Loucy (cell line): ENCODE data around the gene MT1B.

Experiments
- H2AFZ ChIP-seq: fragments of 200-600 bp; sonication (generic); 2 replicates; pipeline ENCODE4 v1.6.0; 2016; ENCODE audit warnings: antibody characterized with exemption, mild to moderate bottlenecking, low read length, moderate library complexity
- H3F3A ChIP-seq: fragments of 200-600 bp; 2 replicates; pipeline ENCODE4 v1.6.0; 2016; ENCODE audit warnings: antibody characterized with exemption, low read depth, mild to moderate bottlenecking
- H3K27me3 ChIP-seq: fragments of 200-600 bp; sonication (generic); 2 replicates; pipeline ENCODE4 v1.6.1; 2014; ENCODE audit warnings: low read length, mild to moderate bottlenecking; ENCODE audit not compliant: insufficient read depth, poor library complexity, severe bottlenecking
- H3K36me3 ChIP-seq: fragments of 200-600 bp; sonication (generic); 2 replicates; pipeline ENCODE4 v1.6.1; 2016; ENCODE audit warnings: low read length; ENCODE audit not compliant: insufficient read depth
- H3K4me1 ChIP-seq: fragments of 200-600 bp; sonication (generic); 2 replicates; pipeline ENCODE4 v1.5.1; 2014; ENCODE audit warnings: low read length, mild to moderate bottlenecking; ENCODE audit not compliant: insufficient read depth, poor library complexity, severe bottlenecking
- H3K4me2 ChIP-seq: fragments of 200-600 bp; sonication (generic); 2 replicates; pipeline ENCODE4 v1.6.0; 2014; ENCODE audit warnings: antibody characterized with exemption, low read length, low read depth, mild to moderate bottlenecking; ENCODE audit not compliant: poor library complexity, severe bottlenecking
- H3K4me3 ChIP-seq: fragments of 200-600 bp; sonication (generic); 2 replicates; pipeline ENCODE4 v1.5.1; 2014; ENCODE audit warnings: low read length, mild to moderate bottlenecking, mixed read lengths; ENCODE audit not compliant: poor library complexity, severe bottlenecking
- H3K79me2 ChIP-seq: fragments of 200-600 bp; sonication (generic); 2 replicates; pipeline ENCODE4 v1.6.1; 2014; ENCODE audit warnings: low read length; ENCODE audit not compliant: insufficient read depth
- H3K9ac ChIP-seq: fragments of 200-600 bp; sonication (generic); 2 replicates; pipeline ENCODE4 v1.6.0; 2014; ENCODE audit warnings: mild to moderate bottlenecking, low read depth, low read length, moderate library complexity; ENCODE audit not compliant: poor library complexity, severe bottlenecking
- H3K9me2 ChIP-seq: fragments of 200-600 bp; sonication (generic); replicated peaks from 2 replicates; pipeline ENCODE4 v1.6.1; 2016; ENCODE audit warnings: low read depth, low read length, mixed read lengths
- H3K9me3 ChIP-seq: fragments of 200-600 bp; sonication (generic); 2 replicates; pipeline ENCODE4 v1.6.1; 2014; ENCODE audit warnings: mild to moderate bottlenecking, antibody characterized with exemption, low read length, low read depth; ENCODE audit not compliant: insufficient read depth
- H4K20me1 ChIP-seq: fragments of 200-600 bp; sonication (generic); 2 replicates; pipeline ENCODE4 v1.6.0; 2014; ENCODE audit warnings: antibody characterized with exemption, low read length, mild to moderate bottlenecking; ENCODE audit not compliant: insufficient read depth, poor library complexity, severe bottlenecking
- EZH2phosphoT487 ChIP-seq: fragments of 200-600 bp; IDR thresholded peaks from 2 replicates; pipeline ENCODE4 v1.6.1; 2018; ENCODE audit warnings: antibody characterized with exemption, mild to moderate bottlenecking, moderate library complexity, borderline replicate concordance
- TF ChIP-seq, protein P1 (sequence below): fragments of 200-600 bp; sonication (generic); conservative IDR thresholded peaks from 2 replicates; pipeline ENCODE4 v1.5.1; 2014; ENCODE audit warnings: mild to moderate bottlenecking, antibody characterized with exemption, low read length

Gene MT1B

DNA sequence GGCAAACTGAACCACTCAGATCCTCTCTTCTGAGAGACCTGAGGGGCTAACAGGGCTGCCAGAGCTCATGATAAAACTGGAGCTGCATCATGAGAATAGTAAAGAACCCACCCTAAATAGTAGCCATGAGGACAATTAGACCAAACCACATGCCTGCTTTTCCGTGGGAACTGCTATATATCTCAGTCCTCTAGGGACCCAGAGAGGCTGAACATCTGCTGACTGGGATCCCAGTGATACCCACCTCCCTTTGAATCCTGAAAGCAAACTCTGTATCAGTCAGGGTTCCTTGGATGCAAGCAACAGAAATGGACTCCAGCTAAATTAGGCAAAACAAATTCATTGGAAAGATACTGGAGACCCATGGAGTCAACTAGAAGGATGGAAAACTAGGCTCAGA lies 37.1 kb downstream of the MT1B start:
- TF ChIP-seq, protein P1, sequence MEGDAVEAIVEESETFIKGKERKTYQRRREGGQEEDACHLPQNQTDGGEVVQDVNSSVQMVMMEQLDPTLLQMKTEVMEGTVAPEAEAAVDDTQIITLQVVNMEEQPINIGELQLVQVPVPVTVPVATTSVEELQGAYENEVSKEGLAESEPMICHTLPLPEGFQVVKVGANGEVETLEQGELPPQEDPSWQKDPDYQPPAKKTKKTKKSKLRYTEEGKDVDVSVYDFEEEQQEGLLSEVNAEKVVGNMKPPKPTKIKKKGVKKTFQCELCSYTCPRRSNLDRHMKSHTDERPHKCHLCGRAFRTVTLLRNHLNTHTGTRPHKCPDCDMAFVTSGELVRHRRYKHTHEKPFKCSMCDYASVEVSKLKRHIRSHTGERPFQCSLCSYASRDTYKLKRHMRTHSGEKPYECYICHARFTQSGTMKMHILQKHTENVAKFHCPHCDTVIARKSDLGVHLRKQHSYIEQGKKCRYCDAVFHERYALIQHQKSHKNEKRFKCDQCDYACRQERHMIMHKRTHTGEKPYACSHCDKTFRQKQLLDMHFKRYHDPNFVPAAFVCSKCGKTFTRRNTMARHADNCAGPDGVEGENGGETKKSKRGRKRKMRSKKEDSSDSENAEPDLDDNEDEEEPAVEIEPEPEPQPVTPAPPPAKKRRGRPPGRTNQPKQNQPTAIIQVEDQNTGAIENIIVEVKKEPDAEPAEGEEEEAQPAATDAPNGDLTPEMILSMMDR = no peak; the same call in 1 of the 2 replicates
- TF ChIP-seq EZH2phosphoT487 = no peak
- Histone ChIP-seq H3K9ac (no peak overlapping the region), H3K4me2 (no peak overlapping the region)

GRCh38 chr16:56689171-56689570 lies 37.5 kb downstream of the MT1B start:
- peak overlapping the region; percentile 17; the same call in 1 of the 2 replicates for H2AFZ ChIP-seq
- no peak overlapping the region for H3K4me3 ChIP-seq
- no peaks in the 10 kb centered on the region for H3K4me1 ChIP-seq
- no peaks in the 10 kb centered on the region for H3K79me2 ChIP-seq
- H3F3A ChIP-seq = no peaks in the 10 kb centered on the region
- H3K9me2 ChIP-seq = no peaks in the 10 kb centered on the region
- TF ChIP-seq, protein P1 = no peak
- no peak for TF ChIP-seq EZH2phosphoT487
- no peaks in the 10 kb centered on the region for H4K20me1 ChIP-seq
- no peaks in the 10 kb centered on the region for H3K36me3 ChIP-seq
- no peaks in the 10 kb centered on the region for H3K27me3 ChIP-seq
- H3K4me2 ChIP-seq = no peak overlapping the region
- no peaks in the 10 kb centered on the region for H3K9me3 ChIP-seq
- H3K9ac ChIP-seq = no peak overlapping the region

More for the DNA sequence above, 37.1 kb downstream of the MT1B start:
- Histone ChIP-seq H3K9me2 (no peaks in the 10 kb centered on the region), H3K4me3 (no peak overlapping the region), H4K20me1 (no peaks in the 10 kb centered on the region), H3K36me3 (no peaks in the 10 kb centered on the region), H2AFZ (peak overlapping the region; percentile 17; the same call in 1 of the 2 replicates), H3K27me3 (no peaks in the 10 kb centered on the region), H3F3A (no peaks in the 10 kb centered on the region), H3K4me1 (no peaks in the 10 kb centered on the region), H3K79me2 (no peaks in the 10 kb centered on the region), H3K9me3 (no peaks in the 10 kb centered on the region)

GRCh38 chr16:56690420-56691122 lies 38.9 kb downstream of the MT1B start:
- Histone ChIP-seq H3K4me3 (no peak overlapping the region), H3K9me2 (no peaks in the 10 kb centered on the region), H3K27me3 (no peaks in the 10 kb centered on the region), H3K79me2 (no peaks in the 10 kb centered on the region), H4K20me1 (no peaks in the 10 kb centered on the region), H3F3A (no peaks in the 10 kb centered on the region), H2AFZ (no peak overlapping the region), H3K36me3 (no peaks in the 10 kb centered on the region), H3K4me2 (no peak overlapping the region), H3K9me3 (no peaks in the 10 kb centered on the region), H3K4me1 (no peaks in the 10 kb centered on the region), H3K9ac (no peak overlapping the region)
- TF ChIP-seq, protein P1 = no peak
- no peak for TF ChIP-seq EZH2phosphoT487
